ENCODE data around the gene ZNF208. TPM values are rescaled to one million over a fixed set of nuclear protein-coding genes. Genes with fewer than 3 reads are reported as not detected.
A peak's percentile ranks its signal among the peaks of the same experiment; 100 is the strongest.
"Not testable (repeated sequence)": the region's sequence is repeated elsewhere in the genome, so short reads cannot be mapped to it uniquely, and the experiment has no call there.

The ZNF208 gene
- total RNA-seq: 10 to 100 TPM in 1 of 2 donors, 1 to 10 TPM in 1; 4.4 to 25.7 TPM

DNA sequence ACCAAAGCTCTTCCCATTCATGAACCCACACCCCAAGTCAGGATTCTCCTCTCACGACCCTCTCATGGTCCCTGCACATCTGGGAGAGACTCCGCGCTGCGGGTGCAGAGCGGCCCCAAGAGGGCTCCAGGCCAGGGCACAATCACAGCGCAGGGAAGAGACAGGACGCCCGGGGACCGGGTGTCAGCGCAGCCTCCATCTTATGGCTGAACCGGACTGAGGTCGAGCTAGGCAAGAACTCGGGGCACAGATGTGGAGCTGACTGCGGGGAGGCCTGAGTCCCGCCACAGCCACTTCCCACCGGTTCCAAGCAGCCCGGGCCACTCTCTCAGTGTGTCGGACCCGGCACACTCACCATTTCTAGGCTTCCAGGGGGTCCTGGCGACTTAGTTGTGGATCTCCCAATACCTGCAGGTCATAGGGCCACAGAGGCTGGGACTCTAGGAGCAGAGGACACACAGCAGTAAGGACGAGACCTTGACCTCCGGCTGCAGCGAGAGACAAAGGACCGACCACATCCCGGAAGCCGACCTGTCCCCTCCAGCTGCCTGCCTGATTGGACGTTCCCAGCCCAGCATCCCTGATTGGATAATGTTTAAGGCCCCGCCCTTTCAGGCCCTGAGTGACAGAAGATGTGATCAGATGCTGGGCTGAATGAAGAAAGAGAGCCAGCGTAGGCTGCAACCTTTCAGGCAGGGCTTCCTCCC, at the start of gene ZNF208:
ZNF208 (minus strand) TSS at position 507 of the 707 bp plus-strand sequence; CDS start at position 358, 149 bp downstream.
- not testable (repeated sequence) for H3K36me3 ChIP-seq, H3K27me3 ChIP-seq, H3K4me1 ChIP-seq, H3K9me3 ChIP-seq
- Histone ChIP-seq H3K27ac (peak within 1 kb of the TSS; percentile 45 to 83), H3K4me3 (peak within 1 kb of the TSS; percentile 46 to 64)
- peak; percentile 78 for DNase-seq (ENCODE audit: low spot score)

DNA sequence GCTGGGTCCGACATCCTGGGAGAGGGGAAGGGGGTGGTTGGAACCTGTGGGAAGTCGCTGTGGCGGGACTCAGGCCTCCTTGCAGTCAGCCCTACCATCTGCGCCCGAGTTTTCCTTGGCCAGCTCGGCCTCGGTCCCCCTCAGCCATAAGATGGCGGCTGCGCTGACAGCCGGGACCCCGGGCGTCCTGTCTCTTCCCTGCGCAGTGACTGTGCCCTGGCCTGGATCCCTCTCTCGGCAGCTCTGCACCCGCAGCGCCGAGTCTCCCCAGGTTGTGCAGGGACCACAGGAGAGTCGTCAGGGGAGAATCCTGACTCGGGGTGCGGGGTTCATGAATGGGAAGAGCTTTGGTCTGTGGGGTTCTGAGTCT, 41.9 kb upstream of the ZNF208 start:
- Histone ChIP-seq H3K27me3 (no peaks in the 10 kb centered on the region), H3K36me3 (no peaks in the 10 kb centered on the region), H3K27ac (peak overlapping the region in 1 of 2 donors; percentile 72), H3K4me3 (peak overlapping the region; percentile 56 to 82), H3K4me1 (peaks cover 0 to 10% of the 10 kb centered on the region in 2 donors), H3K9me3 (no peaks in the 10 kb centered on the region)
- DNase-seq (ENCODE audit: low spot score): no peak
- TF ChIP-seq CTCF (IDR thresholded peaks at IDR 0.05): no peak

GRCh38 chr19:22041151-22041550, 30.4 kb upstream of the ZNF208 start:
- not testable (repeated sequence) for H3K36me3 ChIP-seq; H3K9me3 ChIP-seq; H3K27me3 ChIP-seq; H3K27ac ChIP-seq; H3K4me1 ChIP-seq; DNase-seq (ENCODE audit: low spot score); H3K4me3 ChIP-seq

- no peak for DNase-seq (ENCODE audit: low spot score)
These were observed 19.9 kb upstream of the ZNF208 start for GRCh38 chr19:22030680-22031079.

GRCh38 chr19:22026687-22027086, 15.9 kb upstream of the ZNF208 start:
- no peak for TF ChIP-seq CTCF (IDR thresholded peaks at IDR 0.05)
- Histone ChIP-seq H3K9me3 (no peaks in the 10 kb centered on the region), H3K4me1 (no peaks in the 10 kb centered on the region), H3K27ac (no peak overlapping the region), H3K4me3 (no peak overlapping the region), H3K36me3 (no peaks in the 10 kb centered on the region), H3K27me3 (no peaks in the 10 kb centered on the region)
- DNase-seq (ENCODE audit: low spot score): no peak

More at GRCh38 chr19:22030680-22031079, 19.9 kb upstream of the ZNF208 start:
- H3K27ac ChIP-seq: no peak overlapping the region
- H3K4me3 ChIP-seq: no peak overlapping the region
- H3K9me3 ChIP-seq: no peaks in the 10 kb centered on the region
- no peaks in the 10 kb centered on the region for H3K27me3 ChIP-seq
- H3K36me3 ChIP-seq: no peaks in the 10 kb centered on the region
- H3K4me1 ChIP-seq: no peaks in the 10 kb centered on the region
- TF ChIP-seq CTCF (IDR thresholded peaks at IDR 0.05): no peak

DNA sequence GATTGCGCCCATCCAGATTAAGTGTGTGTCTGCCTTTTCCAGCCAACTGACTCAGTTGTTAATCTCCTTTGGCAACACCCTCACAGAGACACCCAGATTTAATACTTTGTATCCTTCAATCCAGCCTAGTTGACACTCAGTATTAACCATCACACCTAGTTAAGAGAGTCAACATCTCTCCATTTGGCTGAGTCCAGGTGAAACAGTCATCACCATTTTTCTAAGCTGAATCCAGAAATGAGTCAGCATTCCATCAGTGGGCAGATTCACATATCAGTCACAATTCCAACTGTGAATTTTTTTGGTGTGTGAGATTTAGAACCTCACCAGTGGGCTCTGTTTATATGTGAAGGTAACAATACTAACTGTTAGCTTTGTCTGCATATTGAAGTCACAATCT, 14.8 kb upstream of the ZNF208 start:
- H3K4me3 ChIP-seq; H3K36me3 ChIP-seq; H3K27me3 ChIP-seq; H3K9me3 ChIP-seq; H3K4me1 ChIP-seq; DNase-seq (ENCODE audit: low spot score); H3K27ac ChIP-seq: not testable (repeated sequence)

DNA sequence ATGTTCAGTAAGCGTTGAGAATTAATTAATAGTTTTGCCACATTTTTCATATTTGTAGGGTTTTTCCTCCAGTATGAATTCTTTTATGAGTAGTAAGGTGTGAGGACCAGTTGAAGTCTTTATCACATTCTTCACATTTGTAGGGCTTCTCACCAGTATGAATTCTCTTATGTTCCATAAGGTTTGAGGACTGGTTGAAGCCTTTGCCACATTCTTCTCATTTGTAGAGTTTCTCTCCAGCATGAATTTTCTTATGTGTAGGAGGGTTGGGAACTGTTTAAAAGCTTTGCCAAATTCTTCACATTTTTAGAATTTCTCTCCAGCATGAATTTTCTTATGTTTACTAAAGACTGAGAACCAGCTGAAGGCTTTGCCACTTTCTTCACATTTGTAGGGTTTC, 40.3 kb downstream of the ZNF208 start:
- H3K36me3 ChIP-seq: peaks cover 10% of the 10 kb centered on the region
- no peaks in the 10 kb centered on the region for H3K27me3 ChIP-seq
- no peak for TF ChIP-seq CTCF (IDR thresholded peaks at IDR 0.05)
- H3K4me3 ChIP-seq: no peak overlapping the region
- no peak overlapping the region for H3K27ac ChIP-seq
- DNase-seq (ENCODE audit: low spot score): no peak
- H3K4me1 ChIP-seq: no peaks in the 10 kb centered on the region
- H3K9me3 ChIP-seq: peaks cover 50 to 100% of the 10 kb centered on the region in 2 donors
